ENCODE results near the gene DENND1A. TPM values are rescaled to one million over a fixed set of nuclear protein-coding genes. Genes with fewer than 3 reads are reported as not detected.

Gene DENND1A
- total and polyA plus RNA-seq, 2 experiments from 2014 or later = 13.1 to 28.7 TPM

GRCh38 chr9:123616707-123617106 is 313.2 kb downstream of the DENND1A start (continued):
- TF ChIP-seq ZNF462 (CRISPR knock-in tag; IDR thresholded peaks at IDR 0.05) (no peak), POLR2AphosphoS5 (IDR thresholded peaks at IDR 0.05; ENCODE audit: low read depth) (no peak), JUNB (IDR thresholded peaks at IDR 0.05; ENCODE audit: unreplicated experiment) (no peak), ZNF331 (CRISPR knock-in tag; IDR thresholded peaks at IDR 0.05; ENCODE audit: low read depth) (no peak)

GRCh38 chr9:123615381-123615780 is 314.5 kb downstream of the DENND1A start:
- peaks cover 7% of the 10 kb centered on the region; the same call in 1 of the 2 replicates for H4K20me1 ChIP-seq (replicated peaks; ENCODE audit: insufficient read depth)
- H3K27ac Mint-ChIP-seq = no peak overlapping the region
- no peak overlapping the region for H3K4me3 ChIP-seq
- H3K27me3 Mint-ChIP-seq (ENCODE audit: insufficient read depth, low read depth, poor library complexity) = peaks cover 9% of the 10 kb centered on the region
- no peaks in the 10 kb centered on the region for H3K36me3 Mint-ChIP-seq (ENCODE audit: low read depth)
- no peak overlapping the region for H3K4me2 ChIP-seq
- H3K36me3 ChIP-seq (ENCODE audit: insufficient read depth) = no peaks in the 10 kb centered on the region
- H3K27me3 ChIP-seq (ENCODE audit: insufficient read depth) = no peaks in the 10 kb centered on the region
- no peak overlapping the region for H3K27ac ChIP-seq (ENCODE audit: low read depth)
- H3K4me1 ChIP-seq (ENCODE audit: insufficient read depth) = peaks cover 11% of the 10 kb centered on the region
- DNase-seq (ENCODE audit: low spot score) (no peak), ATAC-seq (no peak)
- H3F3A ChIP-seq (replicated peaks; ENCODE audit: low read depth) = no peaks in the 10 kb centered on the region
- no peak overlapping the region for H2AFZ ChIP-seq
- no peaks in the 10 kb centered on the region for H3K9me3 Mint-ChIP-seq
- no peaks in the 10 kb centered on the region for H3K9me2 ChIP-seq (ENCODE audit: insufficient read depth)
- no peaks in the 10 kb centered on the region for H3K79me2 ChIP-seq (replicated peaks; ENCODE audit: insufficient read depth)
- H3K4me1 Mint-ChIP-seq = peaks cover 26% of the 10 kb centered on the region
- H3K4me3 Mint-ChIP-seq = no peak overlapping the region
- TF ChIP-seq NANOG (IDR thresholded peaks at IDR 0.05; ENCODE audit: borderline replicate concordance) = no peak
